ENCODE results near the gene SPATS1. TPM values are rescaled to one million over a fixed set of nuclear protein-coding genes. Genes with fewer than 3 reads are reported as not detected.

SPATS1 gene
- total RNA-seq, 1 donor from 2014 or later = not detected

DNA sequence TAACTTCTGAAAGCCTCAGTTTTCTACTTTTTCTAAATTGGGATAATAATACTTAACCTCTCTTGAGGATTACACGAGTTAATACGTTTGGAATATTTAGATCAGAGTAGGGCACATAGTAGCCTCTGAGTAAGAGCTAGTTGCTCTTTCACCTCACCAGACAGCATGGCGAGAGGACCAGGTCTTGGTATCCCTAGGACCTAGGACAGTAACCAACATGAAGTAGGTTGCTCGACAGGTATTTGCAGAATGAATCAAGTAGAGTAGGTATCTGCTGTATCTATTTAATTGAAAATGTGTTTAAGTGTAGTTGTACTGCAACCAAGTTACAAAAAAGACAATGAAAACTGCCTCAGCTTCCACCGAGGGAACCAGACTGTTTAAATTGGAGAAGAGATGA lies 46.4 kb downstream of the SPATS1 start:
- peak overlapping the region; percentile 94 for H3K4me3 Mint-ChIP-seq
- no peak for ATAC-seq (ENCODE audit: low read depth)
- POLR2A ChIA-PET = interaction anchor here (2.0 kb wide), 1 partner anchor 142 kb away, joined by 13 read pairs; the partner anchor contains the start of gene HSP90AB1
- DNase-seq = no peak
- TF ChIP-seq, protein P1, sequence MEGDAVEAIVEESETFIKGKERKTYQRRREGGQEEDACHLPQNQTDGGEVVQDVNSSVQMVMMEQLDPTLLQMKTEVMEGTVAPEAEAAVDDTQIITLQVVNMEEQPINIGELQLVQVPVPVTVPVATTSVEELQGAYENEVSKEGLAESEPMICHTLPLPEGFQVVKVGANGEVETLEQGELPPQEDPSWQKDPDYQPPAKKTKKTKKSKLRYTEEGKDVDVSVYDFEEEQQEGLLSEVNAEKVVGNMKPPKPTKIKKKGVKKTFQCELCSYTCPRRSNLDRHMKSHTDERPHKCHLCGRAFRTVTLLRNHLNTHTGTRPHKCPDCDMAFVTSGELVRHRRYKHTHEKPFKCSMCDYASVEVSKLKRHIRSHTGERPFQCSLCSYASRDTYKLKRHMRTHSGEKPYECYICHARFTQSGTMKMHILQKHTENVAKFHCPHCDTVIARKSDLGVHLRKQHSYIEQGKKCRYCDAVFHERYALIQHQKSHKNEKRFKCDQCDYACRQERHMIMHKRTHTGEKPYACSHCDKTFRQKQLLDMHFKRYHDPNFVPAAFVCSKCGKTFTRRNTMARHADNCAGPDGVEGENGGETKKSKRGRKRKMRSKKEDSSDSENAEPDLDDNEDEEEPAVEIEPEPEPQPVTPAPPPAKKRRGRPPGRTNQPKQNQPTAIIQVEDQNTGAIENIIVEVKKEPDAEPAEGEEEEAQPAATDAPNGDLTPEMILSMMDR (IDR thresholded peaks at IDR 0.05) = no peak
- no peaks in the 10 kb centered on the region for H3K9me3 Mint-ChIP-seq
- H3K27me3 Mint-ChIP-seq = no peaks in the 10 kb centered on the region
- CTCF ChIA-PET = no interaction called here
- intact Hi-C loops (cut with micrococcal nuclease) = loop anchor here (10.0 kb wide), 1 partner anchor 814 kb away; the partner anchor contains the start of genes POLH and XPO5
- H3K27ac Mint-ChIP-seq = peak overlapping the region; percentile 24
- H3K4me1 Mint-ChIP-seq = peaks cover 41% of the 10 kb centered on the region
- H3K36me3 Mint-ChIP-seq (ENCODE audit: low read depth) = peaks cover 53% of the 10 kb centered on the region

DNA sequence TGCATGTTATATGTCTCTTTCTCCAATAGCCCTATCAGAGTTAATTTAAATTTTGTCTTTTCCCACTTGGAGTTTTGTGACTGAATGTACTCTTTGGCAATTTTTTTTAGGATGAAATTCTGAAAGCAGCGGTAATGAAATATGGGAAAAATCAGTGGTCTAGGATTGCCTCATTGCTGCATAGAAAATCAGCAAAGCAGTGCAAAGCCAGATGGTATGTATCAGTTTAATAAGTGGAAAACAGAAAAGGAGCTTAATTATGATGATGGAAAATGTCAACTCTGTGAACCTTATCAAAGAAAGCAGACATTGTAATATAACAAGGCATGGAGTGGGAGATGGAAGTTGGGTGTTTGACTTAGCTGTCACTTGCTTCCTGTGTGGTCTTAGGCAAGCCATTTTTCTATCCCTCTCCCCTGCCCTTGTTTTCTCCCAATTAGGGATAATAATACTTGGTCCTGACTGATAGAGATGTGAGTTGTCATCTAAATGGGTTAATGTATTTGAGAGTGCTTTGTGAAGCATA lies 47.8 kb downstream of the SPATS1 start:
- H3K36me3 Mint-ChIP-seq (ENCODE audit: low read depth) = peaks cover 64% of the 10 kb centered on the region
- CTCF ChIA-PET = no interaction called here

More for the DNA sequence above, 47.8 kb downstream of the SPATS1 start:
- Mint-ChIP-seq H3K4me3 (no peak overlapping the region), H3K27me3 (no peaks in the 10 kb centered on the region), H3K4me1 (peaks cover 41% of the 10 kb centered on the region), H3K9me3 (no peaks in the 10 kb centered on the region), H3K27ac (no peak overlapping the region)
- intact Hi-C loops (cut with micrococcal nuclease) = no loop called here
- TF ChIP-seq, protein P1 (IDR thresholded peaks at IDR 0.05) = no peak
- ATAC-seq (ENCODE audit: low read depth) = no peak
- no peak for DNase-seq
- POLR2A ChIA-PET = no interaction called here

Other genes with a start within 250 kb of the SPATS1 start
- 40.5 and 45.5 TPM in 2 replicates for gene MRPL14, start 215.2 kb upstream of the SPATS1 start, total RNA-seq
- 12.3 and 13.9 TPM in 2 replicates for gene TMEM63B, start 215.1 kb upstream of the SPATS1 start, total RNA-seq
- gene CAPN11, start 183.8 kb upstream of the SPATS1 start, total RNA-seq = not detected in 2 replicates
- gene MYMX, start 125.7 kb upstream of the SPATS1 start, total RNA-seq = not detected in 2 replicates
- gene SLC29A1, start 119.1 kb upstream of the SPATS1 start, total RNA-seq = 15.0 and 17.3 TPM in 2 replicates
- gene HSP90AB1, start 95.5 kb upstream of the SPATS1 start, total RNA-seq = 1,222 and 1,311 TPM in 2 replicates
- gene SLC35B2, start 85.1 kb upstream of the SPATS1 start, total RNA-seq = 27.0 and 29.1 TPM in 2 replicates
- gene NFKBIE, start 77.1 kb upstream of the SPATS1 start, total RNA-seq = 94.7 and 99.2 TPM in 2 replicates
- 0.10 TPM in 1 of 2 replicates, not detected in the other for gene TMEM151B, start 72.2 kb upstream of the SPATS1 start, total RNA-seq
- gene AARS2, start 29.3 kb upstream of the SPATS1 start, total RNA-seq = 19.1 and 22.4 TPM in 2 replicates
- gene CDC5L, start 45.1 kb downstream of the SPATS1 start, total RNA-seq = 20.0 and 20.2 TPM in 2 replicates